Measurements from ENCODE around the gene NLGN4X.

DNA sequence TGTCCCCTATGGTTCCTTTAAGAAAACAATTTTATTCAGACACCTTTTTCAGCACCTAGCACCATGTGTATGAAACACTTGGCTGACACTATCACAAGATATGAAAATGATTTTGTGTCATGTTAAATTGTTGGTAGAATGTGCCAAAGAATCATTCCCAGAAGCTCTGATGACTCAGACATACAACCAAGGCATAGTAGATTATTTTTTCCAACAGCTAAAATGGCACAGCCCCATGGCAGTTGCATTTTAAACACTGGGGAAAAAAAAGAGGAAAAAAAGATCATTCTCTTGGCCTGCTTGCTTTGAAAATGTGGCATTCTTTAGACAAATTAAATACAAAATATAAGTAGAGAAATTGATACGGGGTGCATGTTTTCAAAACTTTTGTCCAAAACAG lies 230.2 kb downstream of the NLGN4X start:
- TF ChIP-seq CTCF (IDR thresholded peaks at IDR 0.05; ENCODE audit: poor library complexity, severe bottlenecking) (no peak), MXI1 (conservative IDR thresholded peaks at IDR 0.05; ENCODE audit: poor library complexity, severe bottlenecking) (no peak), POLR2AphosphoS5 (IDR thresholded peaks at IDR 0.05) (no peak), EP300 (conservative IDR thresholded peaks at IDR 0.05; ENCODE audit: poor library complexity, severe bottlenecking) (no peak), EZH2 (IDR thresholded peaks at IDR 0.05; ENCODE audit: borderline replicate concordance, insufficient read depth, low read length, poor library complexity, severe bottlenecking) (no peak), SMC3 (conservative IDR thresholded peaks at IDR 0.05; ENCODE audit: poor library complexity) (no peak)
